Cortex of kidney (tissue), 1 donor: ENCODE measurements around the gene ABCB6.

Source experiments
- DNase-seq: peaks from one replicate; lab custom pipeline; 2025; lab: John Stamatoyannopoulos, UW

ABCB6 gene

DNA sequence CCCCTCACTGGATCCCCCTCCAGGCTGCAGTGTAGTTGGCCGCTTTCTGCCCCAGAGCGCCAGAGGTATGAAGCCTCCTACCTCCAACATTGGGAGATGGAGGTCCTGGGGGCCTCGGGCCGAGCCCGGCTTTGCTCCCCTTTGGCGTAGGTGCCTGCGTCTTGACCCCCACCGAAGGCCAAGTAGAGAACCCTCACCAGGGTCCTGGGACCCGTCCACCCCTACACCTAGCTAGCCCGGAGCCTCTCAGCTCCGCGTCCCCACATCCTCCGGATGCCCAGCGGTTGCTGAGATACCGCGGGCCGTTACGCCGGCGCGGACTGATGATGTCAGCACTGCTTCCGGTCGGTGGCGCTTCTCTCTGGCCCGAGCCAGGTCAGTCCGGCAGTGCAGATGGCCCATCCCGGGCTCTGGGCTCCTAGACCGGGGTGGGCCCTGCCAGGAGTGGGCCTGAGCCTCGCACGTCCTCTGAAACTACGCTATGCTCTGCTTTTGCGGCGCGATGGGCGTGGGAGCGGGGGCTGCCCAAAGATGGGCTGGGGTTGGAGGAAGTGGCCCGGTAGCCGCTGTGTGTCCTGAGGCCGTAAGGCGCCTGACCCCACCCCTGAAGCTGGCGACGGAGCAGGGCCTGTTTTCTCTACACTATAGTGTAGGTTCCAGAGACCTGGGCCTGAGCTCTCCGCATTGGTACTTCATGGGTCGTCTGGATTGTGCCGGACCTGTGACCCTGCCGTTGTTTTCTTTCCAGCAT lies 26.6 kb upstream of the ABCB6 start, which contains the start of the genes GLB1L and STK16:
Gene GLB1L, minus strand, starts transcription at position 297 of the 751 bp plus-strand sequence. CDS start 1,871 bp downstream, outside the sequence.
Gene STK16, plus strand, starts transcription at position 332 of the 751 bp plus-strand sequence. CDS start 521 bp downstream, outside the sequence.
- no peak for DNase-seq

- DNase-seq = no peak
Measured at GRCh38 chr2:219244789-219245147, 26.0 kb upstream of the ABCB6 start.

DNA sequence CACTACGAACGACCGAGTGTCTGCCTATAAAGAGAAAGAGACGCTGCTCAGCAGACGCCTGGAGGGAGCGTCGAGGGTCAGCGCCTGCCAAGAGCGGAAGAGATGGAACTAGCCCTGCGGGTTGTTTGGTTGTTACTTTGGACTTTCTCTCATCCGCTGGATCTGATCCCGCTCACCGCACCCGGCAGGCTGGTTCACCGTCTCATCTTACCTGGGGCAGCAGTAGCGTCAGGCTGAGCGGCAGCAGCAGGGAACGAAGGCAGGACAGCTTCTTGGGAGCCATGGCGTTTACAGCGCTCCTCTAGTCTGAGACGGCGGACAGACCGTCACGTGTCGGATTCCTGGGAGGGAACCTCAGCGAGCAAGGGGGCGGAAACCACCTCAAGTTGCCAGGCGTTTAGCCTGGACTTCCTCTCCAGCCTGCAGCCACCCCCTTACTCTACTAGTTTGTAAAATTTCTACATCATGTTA lies 24.6 kb upstream of the ABCB6 start:
- DNase-seq = no peak

- DNase-seq = no peak
Measured at GRCh38 chr2:219234331-219234730, 15.6 kb upstream of the ABCB6 start.

DNA sequence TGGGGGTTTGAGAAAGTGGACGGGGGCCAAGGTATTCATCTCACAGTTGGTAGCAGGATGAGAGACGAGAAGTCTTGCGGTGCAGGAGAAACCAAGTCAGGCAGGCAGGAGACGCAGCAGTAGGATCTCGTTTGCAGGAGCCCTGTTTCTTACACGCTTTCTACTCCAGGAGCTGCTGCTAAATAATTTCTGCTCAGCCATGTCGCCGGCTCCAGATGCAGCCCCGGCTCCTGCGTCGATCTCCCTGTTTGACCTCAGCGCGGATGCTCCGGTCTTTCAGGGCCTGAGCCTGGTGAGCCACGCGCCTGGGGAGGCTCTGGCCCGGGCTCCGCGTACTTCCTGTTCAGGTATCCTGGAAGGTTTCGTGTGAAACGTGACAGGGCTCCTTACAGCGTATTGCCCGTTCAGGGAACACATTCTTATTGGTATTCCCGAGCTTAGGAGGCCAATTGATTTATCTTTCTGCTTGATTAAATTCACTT lies 11.3 kb upstream of the ABCB6 start:
- no peak for DNase-seq

DNA sequence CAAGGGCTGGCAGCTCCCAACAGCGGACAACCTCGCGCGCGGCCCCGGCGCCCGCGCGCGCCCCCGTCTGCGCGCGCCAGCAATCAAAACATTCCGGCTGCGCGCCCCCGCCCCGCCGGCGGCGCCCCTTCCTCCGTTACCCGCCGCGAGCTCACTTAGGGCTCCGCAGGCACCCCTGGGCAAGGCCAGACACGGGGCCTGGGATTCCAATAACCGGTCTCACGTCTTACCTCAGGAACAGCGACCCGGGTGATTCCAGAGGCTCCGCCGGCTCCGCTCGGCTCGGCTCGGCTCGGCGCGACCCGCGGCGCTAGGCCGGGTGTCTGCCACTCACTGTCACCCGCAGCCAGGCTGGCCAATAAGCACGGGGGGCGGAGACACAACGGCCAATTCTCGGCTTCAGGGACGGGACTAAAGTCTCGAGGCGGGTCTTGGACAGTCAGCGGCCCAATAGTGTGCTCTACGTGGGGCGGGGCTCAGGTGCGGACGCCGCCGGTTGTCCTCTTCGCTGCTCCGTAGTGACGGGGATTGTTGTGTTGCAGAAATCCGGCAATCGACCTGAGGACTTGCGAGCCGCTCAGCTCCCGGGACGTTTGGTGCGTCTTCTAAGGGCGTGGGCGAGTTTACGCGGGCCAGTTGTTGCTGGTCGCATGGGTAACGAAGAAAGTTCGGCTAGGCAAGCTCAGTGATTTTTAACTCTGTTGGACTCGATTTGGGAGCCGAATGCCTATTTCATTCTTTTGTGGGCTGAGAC lies 10.7 kb upstream of the ABCB6 start, which contains the start of the genes ANKZF1 and ATG9A:
Gene ANKZF1, plus strand, starts transcription at position 502 of the 754 bp plus-strand sequence. CDS start 452 bp downstream, outside the sequence.
Gene ATG9A, minus strand, starts transcription at position 332 of the 754 bp plus-strand sequence. CDS start 1,612 bp downstream, outside the sequence.
- DNase-seq = peak; percentile 54

DNA sequence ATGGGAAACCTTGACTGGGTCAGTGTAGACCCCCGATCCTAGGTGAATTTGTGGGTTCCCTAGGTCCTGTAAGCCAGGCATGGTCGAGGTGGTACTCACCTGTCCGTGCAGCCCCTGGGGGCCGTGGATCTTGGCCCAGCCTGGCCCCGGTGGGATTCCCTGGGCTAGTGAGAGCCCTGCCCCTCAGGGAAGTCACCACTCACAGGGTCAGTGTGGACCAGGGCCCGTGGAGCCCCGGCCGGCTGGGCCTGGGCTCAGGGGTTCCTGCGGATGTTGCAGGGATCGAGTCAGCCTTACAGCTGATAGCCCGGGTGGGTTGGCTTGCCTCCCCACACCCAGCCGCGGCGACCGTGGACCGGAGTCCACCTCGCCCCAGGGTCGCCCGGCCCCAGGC lies 10.2 kb upstream of the ABCB6 start:
- DNase-seq = no peak

DNA sequence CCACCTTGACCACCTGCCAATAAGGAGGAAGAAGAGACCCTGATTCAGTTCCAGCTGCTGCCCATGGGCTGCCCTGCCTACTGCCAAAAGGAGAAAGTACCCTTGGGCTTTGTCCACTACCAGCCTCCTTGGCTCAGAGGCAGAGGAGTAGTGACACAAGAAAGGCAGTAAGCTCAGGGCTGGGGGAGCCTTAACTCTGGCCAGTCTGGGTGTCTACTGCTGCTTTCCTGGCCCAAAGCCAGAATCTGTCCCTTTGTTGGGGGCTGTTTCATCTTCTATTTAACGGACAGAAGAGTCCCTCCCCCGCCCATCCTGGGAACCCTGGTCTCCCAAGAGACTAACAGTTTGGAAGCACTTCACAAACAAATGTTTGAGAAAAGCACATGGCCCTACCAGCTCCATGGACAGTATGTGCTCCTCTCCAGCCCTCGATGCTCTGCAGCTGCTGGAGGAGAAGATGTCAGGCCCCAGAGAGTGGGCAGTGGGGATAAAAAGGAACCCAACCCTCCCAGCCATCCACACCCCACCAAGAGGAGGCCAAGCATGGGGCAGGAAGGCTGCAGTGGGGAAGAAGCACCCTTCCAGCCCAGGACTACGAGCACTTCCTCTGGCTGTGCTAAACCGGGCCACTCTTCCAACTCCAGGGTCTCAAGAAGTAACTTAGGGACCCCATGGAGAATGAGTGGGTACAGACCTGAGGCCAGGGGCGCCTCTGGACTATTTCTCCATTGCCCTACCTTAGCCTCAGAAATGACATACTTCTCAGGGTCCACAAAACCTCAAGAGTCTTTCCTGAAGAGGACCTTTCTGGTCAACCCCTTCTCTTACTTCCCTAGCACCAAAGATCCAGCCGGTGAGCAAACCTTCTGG lies 9.5 kb upstream of the ABCB6 start:
- DNase-seq = no peak

DNA sequence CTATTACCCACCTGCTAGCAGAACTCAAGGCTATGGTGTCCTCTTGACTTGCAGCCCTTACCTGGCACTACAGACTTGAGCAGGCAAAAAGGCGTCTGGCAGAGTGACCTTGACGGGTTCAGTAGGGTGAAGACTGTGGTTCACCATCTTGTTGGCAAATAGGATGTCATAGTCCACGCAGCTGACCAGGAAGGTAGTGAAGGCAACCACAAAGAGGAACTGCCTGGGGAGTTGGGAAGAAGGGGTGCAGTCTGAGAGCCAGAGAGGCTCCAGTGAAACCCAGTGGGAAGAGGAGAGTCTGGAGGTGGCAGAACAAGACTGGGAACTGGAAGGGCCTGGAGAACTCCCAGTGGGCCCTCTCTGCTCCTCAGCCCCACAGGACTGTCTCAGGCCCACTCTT lies 6.6 kb upstream of the ABCB6 start:
- no peak for DNase-seq

DNA sequence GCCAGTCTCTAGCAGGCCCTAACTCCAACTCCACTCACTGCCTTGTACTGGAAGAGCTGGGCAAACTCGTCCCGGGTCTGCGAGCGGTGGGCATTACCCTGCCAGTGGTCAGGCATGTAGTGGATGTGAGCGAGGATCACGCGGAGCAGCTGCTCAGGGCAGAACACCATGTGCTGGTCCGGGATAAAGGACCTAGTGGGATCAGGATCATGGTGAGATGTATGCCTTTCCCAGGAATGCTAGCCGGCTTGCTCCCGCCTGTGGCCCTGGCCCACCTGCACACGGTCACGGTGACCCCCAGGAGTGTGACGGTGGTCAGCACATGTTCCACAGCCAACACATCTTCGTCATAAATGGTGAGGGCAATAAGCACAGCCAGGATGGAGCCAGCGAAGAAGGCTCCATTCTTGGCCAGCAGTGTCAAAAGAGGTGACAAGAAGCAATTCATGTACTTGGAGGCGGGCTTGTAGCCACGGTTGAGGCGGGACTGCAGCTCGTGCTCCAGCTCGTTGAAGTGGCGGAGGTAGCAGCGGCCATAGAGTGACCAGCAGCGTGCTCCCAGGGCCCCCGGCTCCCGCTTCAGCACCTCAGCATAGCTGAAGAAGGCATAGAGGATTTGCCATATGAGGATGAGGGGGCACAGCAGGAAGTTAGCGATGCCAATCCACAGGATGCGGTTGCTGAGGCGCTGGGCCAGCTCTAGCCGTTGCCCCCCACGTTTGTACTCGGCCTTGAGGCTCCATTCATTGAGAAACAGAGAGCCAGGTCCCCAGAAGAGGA lies 5.3 kb upstream of the ABCB6 start:
- no peak for DNase-seq

DNA sequence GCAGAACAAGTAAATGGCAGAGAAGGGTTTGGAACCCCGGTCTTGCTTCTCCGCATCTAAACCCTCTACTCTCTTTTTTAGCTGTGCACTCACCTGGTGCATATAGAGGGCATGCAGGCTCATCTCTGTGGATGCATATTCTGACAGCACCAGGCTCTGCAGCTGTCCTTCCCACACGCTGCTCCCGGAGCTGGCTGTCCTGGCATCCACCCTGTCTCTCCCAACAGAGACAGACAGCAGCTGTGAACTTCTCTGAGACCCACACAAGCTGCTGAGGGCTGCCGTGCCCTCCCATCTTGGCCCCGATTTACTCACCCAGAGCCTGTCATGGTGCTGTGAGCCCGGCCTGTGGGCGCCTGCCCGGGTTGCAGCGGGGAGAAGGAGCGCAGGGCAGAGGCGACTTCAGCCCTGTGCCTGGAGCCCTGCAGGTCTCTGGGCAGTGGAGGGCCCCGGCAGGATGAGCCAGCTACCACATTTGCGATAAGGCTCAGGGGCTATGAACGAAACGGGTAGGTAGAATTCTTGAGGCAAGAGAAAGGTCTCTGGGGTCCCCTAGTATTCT lies 3.3 kb upstream of the ABCB6 start:
- DNase-seq = no peak

DNA sequence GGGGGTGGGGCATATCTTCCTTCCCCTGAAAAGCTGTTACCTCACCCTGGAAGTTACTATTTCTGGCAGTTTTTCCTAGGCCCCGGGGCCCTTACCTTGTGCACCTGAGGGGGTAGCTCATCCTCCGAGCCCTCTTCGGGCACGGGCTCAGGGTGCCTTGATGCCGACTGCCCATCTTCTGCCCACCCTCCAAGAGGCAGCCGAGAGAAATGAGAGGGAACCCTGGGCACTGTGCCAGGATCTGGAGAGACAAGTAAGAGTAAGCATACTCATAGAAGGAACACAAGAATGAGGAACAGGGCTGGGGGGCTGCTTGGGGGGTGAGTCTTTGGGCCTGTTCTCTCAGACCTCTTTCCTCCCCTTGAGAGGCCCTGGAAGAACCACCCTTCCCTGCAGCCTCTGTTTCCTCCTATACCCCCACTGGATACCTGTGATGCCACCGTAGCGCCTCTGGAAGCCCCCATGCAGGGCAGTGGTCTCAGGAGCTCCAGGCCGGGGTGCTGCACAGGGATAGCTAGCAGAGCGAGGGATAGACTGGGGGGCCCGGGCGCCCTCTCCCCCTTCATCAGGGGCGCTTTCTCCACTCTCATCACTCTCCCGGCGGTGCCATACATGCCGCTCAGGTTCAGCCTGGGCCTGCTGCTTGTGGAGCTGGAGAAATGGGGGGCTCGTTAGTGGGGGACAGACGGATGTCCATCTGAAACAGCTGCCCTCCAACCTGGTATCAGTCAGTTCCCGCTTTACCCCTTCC lies 2.1 kb upstream of the ABCB6 start:
- no peak for DNase-seq

- no peak for DNase-seq
Measured at GRCh38 chr2:219219784-219220532, 1.2 kb upstream of the ABCB6 start.

DNA sequence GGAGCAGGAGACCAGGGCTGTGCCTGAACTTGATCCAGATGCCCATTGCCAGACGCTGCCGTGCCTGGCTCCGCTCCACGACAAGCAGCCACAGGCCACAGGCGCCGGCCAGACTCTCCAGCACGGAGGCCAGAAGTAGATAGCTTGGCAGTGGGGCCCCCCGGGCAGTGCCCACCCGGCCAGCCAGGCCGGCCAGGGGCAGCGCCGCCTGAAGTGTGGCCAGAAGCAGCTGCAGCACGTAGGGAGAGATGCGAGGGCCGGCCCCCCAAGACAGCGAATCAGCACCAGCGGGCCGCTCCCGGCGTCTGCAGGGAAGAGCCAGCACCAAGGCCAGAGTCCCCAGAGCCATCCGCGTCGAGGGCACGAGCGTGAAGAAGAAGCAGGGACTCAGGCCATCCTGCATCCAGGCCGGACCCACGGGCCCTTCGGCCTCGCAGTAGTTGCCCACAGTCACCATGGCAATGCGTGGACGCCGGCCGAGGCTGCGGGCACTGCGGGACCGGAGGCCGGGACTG lies 484 bp downstream of the ABCB6 start:
- no peak for DNase-seq

DNA sequence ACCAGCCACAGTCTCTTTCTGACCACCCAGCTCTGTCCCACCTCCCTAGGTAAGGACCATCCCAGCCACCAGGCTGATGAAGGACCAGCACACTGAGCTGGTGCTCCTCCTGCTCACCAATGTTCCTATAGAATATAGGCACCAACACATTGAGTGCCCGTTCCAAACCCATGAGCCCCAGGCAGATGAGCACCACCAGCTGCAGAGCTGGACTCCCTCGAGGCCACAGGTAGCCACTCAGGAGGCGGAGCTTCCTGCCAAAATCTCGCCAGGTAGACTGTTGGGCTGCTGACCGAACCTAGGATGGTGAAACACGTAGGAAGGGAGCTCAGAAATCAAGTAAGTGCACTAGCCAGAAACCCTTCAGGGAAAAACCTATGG lies 2.2 kb downstream of the ABCB6 start:
- DNase-seq = no peak

DNA sequence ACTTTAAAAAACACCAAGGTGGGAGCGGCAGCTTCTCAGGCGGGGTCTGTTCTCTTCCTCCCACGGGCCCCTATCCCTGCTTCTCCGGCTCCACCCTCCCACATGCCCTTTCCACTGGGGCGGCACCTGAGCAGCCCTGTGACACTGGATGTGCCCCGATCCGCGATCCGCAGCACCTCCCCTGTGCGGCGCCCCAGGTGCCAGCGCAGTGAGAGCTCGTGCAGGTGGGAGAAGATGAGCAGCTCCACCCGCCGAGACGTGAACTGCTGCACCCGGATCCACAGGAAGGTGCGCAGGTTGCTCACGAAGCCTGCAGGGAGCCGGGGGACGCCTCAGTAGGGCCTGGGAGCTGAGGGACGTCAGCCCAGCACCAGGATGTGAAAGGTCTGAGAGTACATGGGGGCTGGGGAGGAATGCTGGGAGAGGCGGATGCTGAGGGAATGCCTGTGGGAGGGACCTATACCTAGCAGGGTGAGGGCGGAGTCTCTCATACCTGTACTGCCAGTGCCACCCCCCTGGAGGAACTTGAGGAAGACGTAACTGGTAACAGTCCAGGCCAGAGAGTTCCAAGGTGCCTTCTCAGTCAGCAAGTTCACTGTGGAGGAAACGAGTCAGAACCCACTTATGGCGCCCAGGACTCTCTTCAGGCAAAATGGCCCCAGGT lies 2.8 kb downstream of the ABCB6 start:
- DNase-seq = no peak

- no peak for DNase-seq
Measured at GRCh38 chr2:219214786-219215185, 4.0 kb downstream of the ABCB6 start.

- DNase-seq = no peak
Measured at GRCh38 chr2:219214141-219214540, 4.6 kb downstream of the ABCB6 start.
